Omental fat pad (tissue), 4 donors: ENCODE data around the gene PIK3CB. TPM values are rescaled to one million over a fixed set of nuclear protein-coding genes. Genes with fewer than 3 reads are reported as not detected.
"Not testable (repeated sequence)": the region's sequence is repeated elsewhere in the genome, so short reads cannot be mapped to it uniquely, and the experiment has no call there.

Experiments
- ATAC-seq: fragments of 150-250 bp; one replicate; pipeline ENCODE4 v1.9.1; 2016; ENCODE audit warnings: mild to moderate bottlenecking, moderate library complexity; ENCODE audit not compliant: low FRiP score
- DNase-seq: peaks from one replicate; pipeline ENCODE4 v3.0.0-alpha.2; 2019; ENCODE audit warnings: low spot score
- total RNA-seq, 4 donors: library from RNA; depleted of rRNA; stranded (reverse); fragments of >200 nt; gene quantifications; one replicate each; pipeline ENCODE4 v1.1.0, GENCODE V29; 2016
- TF ChIP-seq, protein P1 (sequence below), 3 donors: fragments of 450-650 bp; IDR thresholded peaks; one replicate each; pipeline ENCODE4 v1.5.1; 2016 to 2017; ENCODE audit warnings: antibody characterized with exemption in 3 of 3, mild to moderate bottlenecking in 3 of 3, moderate library complexity in 2 of 3

The PIK3CB gene
- total RNA-seq, 4 donors from 2014 or later: 20.6 to 42.8 (median 22.4) TPM

DNA sequence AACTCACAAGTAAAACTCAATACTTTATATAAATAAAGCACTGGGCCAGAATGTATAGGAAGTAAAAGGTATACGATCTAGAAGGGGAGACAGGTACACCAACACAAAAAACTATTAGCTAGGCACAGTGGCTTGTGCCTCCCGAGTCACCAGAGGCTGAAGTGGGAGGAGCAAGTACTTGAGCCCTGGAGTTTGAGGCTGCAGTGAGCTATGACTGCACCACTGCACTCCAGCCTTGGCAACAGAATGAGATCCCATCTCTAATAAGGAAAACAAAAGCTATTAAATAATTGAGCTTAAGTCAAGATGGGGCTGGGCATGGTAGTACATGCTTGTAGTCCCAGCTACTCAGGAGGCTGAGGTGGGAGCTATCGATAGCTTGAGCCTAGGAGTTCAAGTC is 17.0 kb downstream of the PIK3CB start:
- no peak for DNase-seq
- no peak for ATAC-seq
- TF ChIP-seq, protein P1, sequence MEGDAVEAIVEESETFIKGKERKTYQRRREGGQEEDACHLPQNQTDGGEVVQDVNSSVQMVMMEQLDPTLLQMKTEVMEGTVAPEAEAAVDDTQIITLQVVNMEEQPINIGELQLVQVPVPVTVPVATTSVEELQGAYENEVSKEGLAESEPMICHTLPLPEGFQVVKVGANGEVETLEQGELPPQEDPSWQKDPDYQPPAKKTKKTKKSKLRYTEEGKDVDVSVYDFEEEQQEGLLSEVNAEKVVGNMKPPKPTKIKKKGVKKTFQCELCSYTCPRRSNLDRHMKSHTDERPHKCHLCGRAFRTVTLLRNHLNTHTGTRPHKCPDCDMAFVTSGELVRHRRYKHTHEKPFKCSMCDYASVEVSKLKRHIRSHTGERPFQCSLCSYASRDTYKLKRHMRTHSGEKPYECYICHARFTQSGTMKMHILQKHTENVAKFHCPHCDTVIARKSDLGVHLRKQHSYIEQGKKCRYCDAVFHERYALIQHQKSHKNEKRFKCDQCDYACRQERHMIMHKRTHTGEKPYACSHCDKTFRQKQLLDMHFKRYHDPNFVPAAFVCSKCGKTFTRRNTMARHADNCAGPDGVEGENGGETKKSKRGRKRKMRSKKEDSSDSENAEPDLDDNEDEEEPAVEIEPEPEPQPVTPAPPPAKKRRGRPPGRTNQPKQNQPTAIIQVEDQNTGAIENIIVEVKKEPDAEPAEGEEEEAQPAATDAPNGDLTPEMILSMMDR (IDR thresholded peaks at IDR 0.05): no peak

- no peak for ATAC-seq
- TF ChIP-seq, protein P1 (IDR thresholded peaks at IDR 0.05): no peak
- DNase-seq: no peak
Measured at GRCh38 chr3:138812806-138813205, 21.9 kb downstream of the PIK3CB start.

DNA sequence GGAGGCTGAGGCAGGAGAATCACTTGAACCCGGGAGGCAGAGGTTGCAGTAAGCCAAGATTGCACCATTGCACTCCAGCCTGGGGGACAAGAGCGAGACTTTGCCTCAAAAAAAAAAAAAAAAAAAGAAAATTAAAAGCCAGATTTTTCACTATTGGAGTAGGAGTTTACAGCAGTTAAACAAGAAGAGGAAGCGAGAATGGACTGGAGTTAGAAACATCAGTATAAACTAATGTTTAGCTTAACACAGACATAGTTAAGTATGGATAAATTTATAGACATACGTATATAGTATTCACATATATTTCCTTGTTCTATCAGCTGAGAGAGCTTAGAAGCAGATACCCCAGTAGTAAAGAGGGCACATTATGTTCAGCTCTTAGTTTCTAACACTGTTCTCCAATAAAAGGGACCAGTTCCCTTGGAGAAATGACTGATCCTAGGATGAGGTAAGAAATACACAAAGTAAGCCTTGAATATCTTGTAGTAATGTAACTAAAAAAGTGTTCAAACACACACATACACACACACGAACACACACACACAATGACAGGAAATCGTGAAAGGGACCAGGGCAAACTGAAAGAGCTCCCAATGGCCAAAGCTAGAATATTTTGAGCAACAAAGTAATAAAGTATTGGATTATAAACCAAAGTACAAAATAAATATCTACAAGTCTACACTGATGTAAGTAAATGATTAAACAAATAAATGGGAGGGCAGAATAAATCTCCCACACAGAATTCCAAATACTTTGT is 25.1 kb downstream of the PIK3CB start:
- DNase-seq: no peak
- TF ChIP-seq, protein P1 (IDR thresholded peaks at IDR 0.05): no peak
- ATAC-seq: no peak

DNA sequence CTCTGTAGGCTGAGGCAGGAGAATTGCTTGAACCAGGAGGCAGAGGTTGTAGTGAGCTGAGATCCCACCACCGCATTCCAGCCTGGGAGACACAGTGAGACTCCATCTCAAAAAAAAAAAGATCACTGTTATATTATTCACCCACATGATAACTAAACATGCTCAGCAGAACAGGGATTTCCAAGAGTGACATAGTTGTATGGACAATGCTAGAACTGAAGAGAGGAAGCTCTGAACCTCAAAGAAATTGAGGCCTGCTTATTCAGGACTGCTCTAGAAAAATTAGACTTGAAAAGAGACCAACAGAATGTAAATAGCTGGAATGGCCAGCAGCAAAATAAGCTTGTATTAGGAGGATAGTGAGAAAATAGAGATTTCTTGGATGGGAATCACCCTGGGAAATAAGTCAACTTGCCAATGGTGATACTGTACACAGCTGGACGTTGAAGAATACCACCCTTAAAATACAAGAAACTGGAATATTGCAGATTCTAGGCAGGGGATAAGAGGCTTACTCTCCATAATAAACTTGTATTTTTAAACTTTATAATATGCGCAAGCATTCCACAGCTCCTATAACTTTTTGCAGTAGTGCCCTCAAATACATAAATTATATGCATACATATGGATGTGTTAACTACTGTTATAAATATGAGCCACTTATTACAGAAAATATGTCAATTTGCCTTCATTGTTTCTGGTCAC is 28.2 kb downstream of the PIK3CB start:
- DNase-seq (no peak), ATAC-seq (no peak)
- TF ChIP-seq, protein P1 (IDR thresholded peaks at IDR 0.05): no peak

- DNase-seq (no peak), ATAC-seq (no peak)
- TF ChIP-seq, protein P1 (IDR thresholded peaks at IDR 0.05): no peak
Measured at GRCh38 chr3:138803006-138803653, 31.6 kb downstream of the PIK3CB start.

DNA sequence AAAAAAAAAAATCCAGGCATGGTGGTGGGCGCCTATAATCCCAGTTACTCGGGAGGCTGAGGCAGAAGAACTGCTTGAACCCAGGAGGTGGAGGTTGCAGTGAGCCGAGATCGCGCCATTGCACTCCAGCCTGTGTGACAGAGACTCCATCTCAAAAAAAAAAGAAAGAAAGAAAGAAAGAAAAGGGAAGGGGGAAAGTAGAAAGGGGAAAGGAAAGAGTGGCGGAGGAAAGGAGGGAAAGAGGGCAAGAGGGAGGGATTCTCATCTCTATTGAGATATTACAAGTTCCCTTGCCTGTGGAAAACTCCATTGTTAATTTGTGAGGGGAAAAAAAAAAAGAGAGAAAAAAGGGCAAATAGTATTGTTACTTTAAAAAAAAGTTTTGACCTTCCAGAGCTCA is 32.5 kb downstream of the PIK3CB start:
- not testable (repeated sequence) for ATAC-seq, DNase-seq

- no peak for ATAC-seq
- TF ChIP-seq, protein P1 (IDR thresholded peaks at IDR 0.05): no peak
Measured at GRCh38 chr3:138801792-138802191, 32.9 kb downstream of the PIK3CB start.

More at GRCh38 chr3:138801792-138802191, 32.9 kb downstream of the PIK3CB start:
- no peak for DNase-seq
